Gastrocnemius medialis (tissue), 4 donors: Measurements from ENCODE around the gene WDR86. TPM values are rescaled to one million over a fixed set of nuclear protein-coding genes. Genes with fewer than 3 reads are reported as not detected.

ENCODE experiments used
- ATAC-seq, 2 donors: fragments of 150-250 bp; one replicate each; pipeline ENCODE4 v1.9.1; 2016
- DNase-seq, 2 donors: peaks; one replicate each; pipeline ENCODE4 v3.0.0-alpha.2; 2019
- H3K27ac ChIP-seq, 4 donors: fragments of 200-600 bp; sonication (generic); 1 replicate in 1 of 4; 2 replicates in 3 of 4; pipeline ENCODE4 v1.5.1; 2016 to 2018; ENCODE audit warnings: mild to moderate bottlenecking in 2 of 4, moderate library complexity in 1 of 4
- H3K27me3 ChIP-seq, 3 donors: fragments of 200-600 bp; sonication (generic) in 2 of 3; 1 replicate in 1 of 3; 2 replicates in 2 of 3; pipeline versions ENCODE4 v1.5.1 to v1.6.0; 2016 to 2019; ENCODE audit warnings: mild to moderate bottlenecking in 1 of 3, moderate library complexity in 1 of 3
- H3K36me3 ChIP-seq, 2 donors: fragments of 200-600 bp; sonication (generic) in 1 of 2; one replicate each; pipeline ENCODE4 v1.5.1; 2017 to 2018
- H3K4me1 ChIP-seq, 2 donors: fragments of 200-600 bp; sonication (generic) in 1 of 2; one replicate each; pipeline ENCODE4 v1.5.1; 2016 to 2017; ENCODE audit warnings: mild to moderate bottlenecking in 2 of 2
- H3K4me3 ChIP-seq, 4 donors: fragments of 200-600 bp; sonication (generic) in 3 of 4; 1 replicate in 1 of 4; 2 replicates in 3 of 4; pipeline ENCODE4 v1.5.1; 2016 to 2019; ENCODE audit warnings: mild to moderate bottlenecking in 2 of 4
- H3K9me3 ChIP-seq, 3 donors: fragments of 200-600 bp; sonication (generic) in 2 of 3; 1 replicate in 1 of 3; 2 replicates in 2 of 3; pipeline ENCODE4 v1.5.1; 2016 to 2019
- CTCF ChIP-seq, 5 experiments: fragments of 450-650 bp in 3 of 5; fragments of 200-600 bp in 2 of 5; sonication (generic) in 2 of 5; IDR thresholded peaks in 4 of 5; conservative IDR thresholded peaks in 1 of 5; 1 replicate in 4 of 5; 2 replicates in 1 of 5; pipeline ENCODE4 v1.5.1; 2016 to 2019; ENCODE audit warnings: antibody characterized with exemption in 5 of 5, mild to moderate bottlenecking in 3 of 5, moderate library complexity in 3 of 5
- POLR2A ChIP-seq, 2 donors: fragments of 450-650 bp; IDR thresholded peaks; one replicate each; pipeline ENCODE4 v1.6.1; 2017; ENCODE audit warnings: antibody characterized with exemption in 2 of 2, mild to moderate bottlenecking in 2 of 2, moderate library complexity in 2 of 2
- in situ Hi-C, 4 donors: fragments of 200-750 bp; cut with MboI; loops; one replicate each; pipeline versions ENCODE4 v1.15.0 to v1.8.0; 2017; ENCODE audit warnings: low sequenced_read_pairs in 4 of 4
- intact Hi-C: fragments of 100-400 bp; cut with DNase I; formaldehyde crosslinking; loops from one replicate; pipeline ENCODE4 v1.15.1; 2023; ENCODE audit warnings: low total_unique reads
- total RNA-seq, 4 donors: library from RNA; depleted of rRNA; stranded (reverse); fragments of >200 nt; gene quantifications; one replicate each; pipeline versions ENCODE4 v1.1.0 to v1.2.3, GENCODE V29; 2016

WDR86 gene
- total RNA-seq, 4 donors from 2014 or later: 0.13 to 0.31 TPM; not detected in 2

- no peak for TF ChIP-seq CTCF (IDR thresholded peaks at IDR 0.05 in 4 of 5, conservative IDR thresholded peaks at IDR 0.05 in 1 of 5)
- no peak for TF ChIP-seq POLR2A (IDR thresholded peaks at IDR 0.05)
- no peak overlapping the region for H3K4me3 ChIP-seq
- H3K27me3 ChIP-seq: peaks cover 10 to 16% (median 10%) of the 10 kb centered on the region in 3 donors
- ATAC-seq (no peak), DNase-seq (no peak)
- in situ Hi-C loops (no loop called here), intact Hi-C loops (no loop called here)
- H3K36me3 ChIP-seq: no peaks in the 10 kb centered on the region
- H3K9me3 ChIP-seq: no peaks in the 10 kb centered on the region
- no peak overlapping the region for H3K27ac ChIP-seq
- H3K4me1 ChIP-seq: no peaks in the 10 kb centered on the region
Measured at GRCh38 chr7:151416112-151416940, 6.5 kb upstream of the WDR86 start.

GRCh38 chr7:151415375-151416105, 5.7 kb upstream of the WDR86 start:
- Histone ChIP-seq H3K36me3 (no peaks in the 10 kb centered on the region), H3K27ac (no peak overlapping the region), H3K4me3 (no peak overlapping the region), H3K4me1 (peaks cover 0 to under 1% of the 10 kb centered on the region in 2 donors), H3K27me3 (peaks cover 18 to 24% (median 18%) of the 10 kb centered on the region in 3 donors), H3K9me3 (no peaks in the 10 kb centered on the region)
- ATAC-seq (no peak), DNase-seq (no peak)
- intact Hi-C loops: no loop called here
- TF ChIP-seq CTCF (IDR thresholded peaks at IDR 0.05 in 4 of 5, conservative IDR thresholded peaks at IDR 0.05 in 1 of 5): no peak
- no peak for TF ChIP-seq POLR2A (IDR thresholded peaks at IDR 0.05)
- in situ Hi-C loops: no loop called here

GRCh38 chr7:151413241-151413640, 3.4 kb upstream of the WDR86 start:
- H3K27ac ChIP-seq: no peak overlapping the region
- DNase-seq (no peak), ATAC-seq (no peak)
- in situ Hi-C loops: no loop called here
- intact Hi-C loops: no loop called here
- H3K4me3 ChIP-seq: no peak overlapping the region
- peaks cover 41 to 46% (median 41%) of the 10 kb centered on the region in 3 donors for H3K27me3 ChIP-seq
- H3K36me3 ChIP-seq: no peaks in the 10 kb centered on the region
- H3K9me3 ChIP-seq: no peaks in the 10 kb centered on the region
- TF ChIP-seq CTCF (IDR thresholded peaks at IDR 0.05 in 4 of 5, conservative IDR thresholded peaks at IDR 0.05 in 1 of 5) (no peak), POLR2A (IDR thresholded peaks at IDR 0.05) (no peak)
- peaks cover 4 to 9% of the 10 kb centered on the region in 2 donors for H3K4me1 ChIP-seq

- H3K4me3 ChIP-seq: no peak overlapping the region
- TF ChIP-seq CTCF (IDR thresholded peaks at IDR 0.05 in 4 of 5, conservative IDR thresholded peaks at IDR 0.05 in 1 of 5) (no peak), POLR2A (IDR thresholded peaks at IDR 0.05) (no peak)
- no peaks in the 10 kb centered on the region for H3K9me3 ChIP-seq
- H3K27ac ChIP-seq: no peak overlapping the region
- H3K27me3 ChIP-seq: peaks cover 42 to 51% (median 42%) of the 10 kb centered on the region in 3 donors
- ATAC-seq (no peak), DNase-seq (no peak)
- no peaks in the 10 kb centered on the region for H3K36me3 ChIP-seq
- in situ Hi-C loops: no loop called here
- intact Hi-C loops: no loop called here
- peaks cover 4 to 9% of the 10 kb centered on the region in 2 donors for H3K4me1 ChIP-seq
Measured at GRCh38 chr7:151412318-151412717, 2.5 kb upstream of the WDR86 start.
